NCI-H460 (cell line): ENCODE results near the gene GNA12. TPM values are rescaled to one million over a fixed set of nuclear protein-coding genes. Genes with fewer than 3 reads are reported as not detected.

Experiments
- DNase-seq: peaks from one replicate; pipeline ENCODE4 v3.0.0-alpha.2; 2016; ENCODE audit warnings: low read depth; ENCODE audit errors: extremely low read depth
- total RNA-seq: library from RNA; depleted of rRNA; stranded (reverse); fragments of >200 nt; shearing (Covaris generic); gene quantifications from 2 replicates; pipeline ENCODE4 v1.2.3, GENCODE V29; 2014

GNA12 gene
- total RNA-seq, 1 experiment from 2014 or later, result 18.3 TPM

GRCh38 chr7:2786607-2787116 is 57.4 kb downstream of the GNA12 start:
- DNase-seq, result no peak

- peak; percentile 80 for DNase-seq
Measured at GRCh38 chr7:2785071-2785500, 59.0 kb downstream of the GNA12 start.

GRCh38 chr7:2782565-2782964 is 61.5 kb downstream of the GNA12 start:
- DNase-seq, result no peak

DNA sequence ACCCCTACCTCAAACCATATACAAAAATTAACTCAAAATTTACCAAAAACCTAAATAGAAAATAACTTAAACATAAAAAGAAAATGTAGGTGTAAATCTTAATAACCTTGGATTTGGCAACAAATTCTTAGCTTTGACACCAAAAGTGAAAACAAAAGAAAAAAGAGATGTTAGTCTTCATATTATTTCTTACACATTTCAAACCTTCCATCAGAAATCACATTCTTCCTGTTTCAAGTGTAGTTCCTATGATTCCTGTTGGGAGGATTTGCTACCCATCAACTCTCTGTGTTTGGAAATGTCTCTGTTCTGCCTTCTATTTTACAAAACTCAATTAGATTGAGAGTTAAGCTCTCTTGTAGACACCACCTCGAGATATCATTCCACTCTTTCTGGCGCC is 62.0 kb downstream of the GNA12 start:
- DNase-seq, result no peak

GRCh38 chr7:2781636-2782035 is 62.5 kb downstream of the GNA12 start:
- DNase-seq, result no peak

- no peak for DNase-seq
Measured at GRCh38 chr7:2779051-2779450, 65.1 kb downstream of the GNA12 start.

GRCh38 chr7:2777898-2778535 is 66.1 kb downstream of the GNA12 start:
- no peak for DNase-seq

DNA sequence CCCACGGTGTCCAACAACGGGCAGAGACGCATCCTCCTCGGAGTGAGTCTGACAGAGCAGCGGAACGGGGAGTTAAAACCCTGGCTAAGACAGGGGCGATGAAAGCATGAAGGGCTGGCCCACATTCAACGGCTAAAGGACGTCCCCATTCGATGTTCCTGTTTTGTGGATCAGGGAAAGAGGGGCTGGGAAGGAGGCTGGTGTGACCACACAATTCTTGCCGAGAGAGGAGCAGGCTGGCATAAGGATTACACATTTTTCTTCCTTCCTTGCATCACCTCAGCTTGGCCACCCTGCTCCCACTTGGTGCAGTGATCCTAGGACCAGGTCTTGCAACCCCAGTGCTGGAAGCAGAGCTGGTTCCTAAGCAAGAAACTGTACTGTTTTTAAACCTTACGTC is 67.7 kb downstream of the GNA12 start:
- peak; percentile 21 for DNase-seq

GRCh38 chr7:2775785-2776184 is 68.3 kb downstream of the GNA12 start:
- no peak for DNase-seq

DNA sequence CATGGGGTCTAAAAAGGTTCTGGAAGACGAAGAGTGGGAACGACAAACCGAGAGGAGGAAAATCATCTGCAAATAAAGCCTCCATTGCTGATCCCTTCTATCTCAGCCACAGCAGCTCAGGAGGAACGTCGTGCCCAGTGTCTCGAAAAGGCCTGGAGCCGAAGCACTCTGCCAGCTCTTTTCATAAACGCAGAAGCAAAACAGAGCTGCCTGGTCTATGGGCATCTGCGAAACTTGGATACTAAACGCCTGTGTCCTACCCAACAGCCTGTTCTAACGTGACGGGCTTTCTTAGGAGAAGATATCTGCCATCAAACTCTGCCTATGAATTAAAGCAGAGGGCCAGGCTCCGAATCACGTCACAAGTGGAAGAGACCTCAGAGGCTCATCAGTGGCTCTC is 68.7 kb downstream of the GNA12 start:
- no peak for DNase-seq

GRCh38 chr7:2774935-2775334 is 69.2 kb downstream of the GNA12 start:
- DNase-seq, result no peak

DNA sequence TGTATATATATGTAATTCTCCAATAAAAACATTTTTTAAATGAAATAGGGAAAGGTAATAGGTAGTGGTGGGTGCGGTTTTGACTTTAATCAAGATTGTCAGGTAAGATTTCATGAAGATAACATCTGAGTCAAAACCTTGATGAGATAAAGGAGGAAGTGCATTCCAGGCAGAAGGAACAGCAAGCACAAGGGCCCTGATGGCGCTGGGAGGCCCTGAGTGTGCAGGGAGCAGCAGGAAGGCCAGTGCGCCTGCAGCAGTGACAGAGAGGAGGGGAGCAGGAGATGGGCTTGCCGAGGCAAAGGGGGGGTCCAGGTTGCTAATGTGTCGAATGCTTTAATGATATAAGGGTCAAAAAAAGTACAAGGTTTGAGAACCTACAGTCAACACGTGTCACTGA is 69.8 kb downstream of the GNA12 start:
- DNase-seq, result no peak

DNA sequence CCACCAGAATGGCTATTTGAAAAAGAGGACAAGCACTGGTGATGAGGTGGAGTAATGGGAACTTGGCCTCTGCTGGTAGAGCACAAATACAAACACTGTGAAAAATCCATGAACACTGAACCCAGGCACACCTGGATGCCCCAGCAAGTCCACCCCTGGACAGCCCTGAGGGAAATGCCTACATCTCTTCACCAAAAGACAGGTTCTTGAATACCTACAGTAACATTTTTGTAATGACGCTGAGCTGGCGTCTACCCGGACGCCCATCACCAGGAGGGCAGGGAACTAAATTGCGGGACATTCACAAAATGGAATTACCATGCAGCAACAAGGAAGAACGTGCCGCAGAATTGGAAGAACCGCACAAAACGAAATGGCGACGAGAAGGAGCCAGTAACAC is 70.5 kb downstream of the GNA12 start:
- no peak for DNase-seq

DNA sequence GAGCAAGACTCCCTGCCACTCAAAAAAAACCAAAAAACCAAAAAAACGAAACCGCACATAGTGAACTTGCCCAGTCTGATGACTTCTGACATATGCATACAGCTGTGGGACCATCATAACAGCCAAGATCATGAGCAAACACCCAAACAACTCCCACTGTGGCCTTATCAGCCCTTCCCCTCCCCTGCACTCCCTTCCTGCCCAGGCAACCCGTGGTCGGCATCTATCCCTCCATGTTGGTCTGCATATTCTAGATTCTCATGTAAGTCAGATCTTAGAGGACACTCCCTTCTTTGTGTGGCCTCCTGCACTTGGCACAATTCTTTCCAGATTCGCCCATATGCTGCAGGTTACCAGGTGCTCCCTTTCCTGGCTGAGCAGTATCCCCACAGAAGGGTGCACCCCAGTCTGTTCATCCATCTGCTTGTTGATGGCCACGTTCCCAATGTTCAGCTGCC is 72.8 kb downstream of the GNA12 start:
- DNase-seq, result no peak

- DNase-seq, result no peak
Measured at GRCh38 chr7:2764621-2765020, 79.5 kb downstream of the GNA12 start.

DNA sequence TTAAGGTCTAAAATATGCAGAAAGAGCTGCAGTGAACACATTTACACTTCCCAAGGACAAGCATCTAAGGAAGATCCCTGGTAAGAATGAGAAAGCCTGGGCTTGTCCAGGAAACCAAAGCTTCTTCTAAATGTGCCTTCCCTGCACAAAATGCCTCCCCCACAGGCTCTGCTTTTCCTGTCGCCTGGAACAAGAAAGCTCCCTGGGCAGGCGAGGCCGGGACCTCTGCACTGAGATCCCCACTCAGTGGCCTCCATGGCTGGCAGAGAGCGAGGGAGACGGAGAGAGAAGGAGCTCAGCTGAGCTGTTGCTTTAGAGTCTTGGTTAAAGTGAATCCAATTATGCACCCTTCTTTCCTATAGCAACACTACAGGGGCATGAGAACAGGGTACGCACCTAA is 80.5 kb downstream of the GNA12 start:
- no peak for DNase-seq

DNA sequence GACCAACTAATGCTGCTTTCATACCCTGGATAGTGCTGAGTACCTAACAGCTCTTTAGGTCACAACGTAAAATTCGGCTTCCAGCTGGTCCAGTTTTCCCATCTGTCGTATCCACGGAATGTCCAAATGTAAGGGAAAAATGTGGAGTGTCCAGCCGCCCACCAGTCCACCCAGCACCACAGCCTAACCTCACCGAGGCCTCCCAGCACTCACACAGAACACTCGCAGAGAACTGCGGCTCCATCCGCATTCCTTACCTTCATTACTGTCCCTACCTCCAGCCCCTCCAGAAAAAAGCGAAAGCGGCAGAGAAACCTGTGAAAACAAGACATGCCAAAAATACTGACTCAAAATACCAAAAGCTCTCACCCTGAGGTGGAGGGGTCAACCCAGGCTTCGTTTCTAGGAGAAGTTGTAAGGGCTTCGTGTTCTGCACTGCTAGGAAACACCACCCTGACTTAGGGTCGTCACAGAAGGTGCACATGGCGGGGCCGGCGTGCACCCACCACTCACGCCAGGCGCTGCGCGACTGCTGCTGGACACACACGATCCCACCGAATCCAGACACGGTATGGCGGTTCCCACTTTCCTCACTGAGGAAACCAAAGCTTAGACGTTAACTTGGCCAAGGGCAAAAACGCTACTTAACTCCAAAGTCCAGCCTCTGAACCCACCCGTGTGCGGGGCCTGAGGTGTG is 82.2 kb downstream of the GNA12 start:
- DNase-seq, result no peak

- DNase-seq, result no peak
Measured at GRCh38 chr7:2761131-2761624, 82.9 kb downstream of the GNA12 start.

- peak; percentile 62 for DNase-seq
Measured at GRCh38 chr7:2760098-2760889, 83.8 kb downstream of the GNA12 start.

DNA sequence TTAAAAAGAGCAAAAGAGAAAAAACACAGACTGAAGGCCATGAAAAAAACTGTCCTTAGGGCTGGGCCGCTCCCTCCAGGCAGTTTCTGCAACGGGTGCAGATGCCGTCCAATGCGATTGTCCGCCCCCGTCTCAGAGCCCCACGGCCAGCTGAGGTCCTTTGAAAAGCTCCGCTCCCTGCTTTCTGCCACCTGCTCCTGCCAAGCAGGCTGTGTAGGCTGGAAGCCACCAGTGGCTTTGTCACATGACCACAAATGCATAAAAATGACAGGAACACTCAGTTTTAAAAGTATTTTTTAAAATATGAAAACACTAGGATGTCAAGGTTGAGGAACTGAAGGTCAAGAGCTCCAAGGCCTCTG is 84.4 kb downstream of the GNA12 start:
- no peak for DNase-seq
